ENCODE data around the gene SLC27A3. TPM values are rescaled to one million over a fixed set of nuclear protein-coding genes. Genes with fewer than 3 reads are reported as not detected.

The SLC27A3 gene
- polyA plus RNA-seq, 1 donor from 2014 or later = 30.6 TPM

GRCh38 chr1:153741986-153742385 is 33.2 kb upstream of the SLC27A3 start:
- Histone ChIP-seq H3F3A (ENCODE audit: insufficient read depth, low read length, poor library complexity, severe bottlenecking) (no peaks in the 10 kb centered on the region), H3K27ac (ENCODE audit: low read length) (no peak overlapping the region), H2AFZ (ENCODE audit: low read depth, low read length) (no peak overlapping the region), H3K4me3 (ENCODE audit: low read length) (no peak overlapping the region), H3K4me2 (ENCODE audit: low read length) (no peak overlapping the region), H3K9me2 (ENCODE audit: insufficient read depth, low read length) (no peaks in the 10 kb centered on the region), H3K27me3 (ENCODE audit: insufficient read depth, low read depth, low read length) (no peaks in the 10 kb centered on the region), H4K20me1 (ENCODE audit: insufficient read depth) (no peaks in the 10 kb centered on the region), H3K36me3 (ENCODE audit: insufficient read depth, low read length) (no peaks in the 10 kb centered on the region), H3K79me2 (replicated peaks; ENCODE audit: insufficient read depth, low read length) (no peaks in the 10 kb centered on the region), H3K9ac (ENCODE audit: low read length) (no peak overlapping the region), H3K9me3 (ENCODE audit: low read length) (no peaks in the 10 kb centered on the region)
- TF ChIP-seq EP300 (conservative IDR thresholded peaks at IDR 0.05; ENCODE audit: poor library complexity, severe bottlenecking) (no peak), EZH2 (IDR thresholded peaks at IDR 0.05; ENCODE audit: borderline replicate concordance, insufficient read depth, low read length, poor library complexity, severe bottlenecking) (no peak), REST (IDR thresholded peaks at IDR 0.05; ENCODE audit: borderline replicate concordance) (no peak), RAD21 (conservative IDR thresholded peaks at IDR 0.05) (no peak), MXI1 (conservative IDR thresholded peaks at IDR 0.05; ENCODE audit: poor library complexity, severe bottlenecking) (no peak), TAF1 (IDR thresholded peaks at IDR 0.05; ENCODE audit: low read depth) (no peak), POLR2AphosphoS5 (IDR thresholded peaks at IDR 0.05) (no peak), CTCF (IDR thresholded peaks at IDR 0.05; ENCODE audit: poor library complexity, severe bottlenecking) (no peak)

GRCh38 chr1:153742411-153743142 is 32.6 kb upstream of the SLC27A3 start:
- Histone ChIP-seq H4K20me1 (ENCODE audit: insufficient read depth) (no peaks in the 10 kb centered on the region), H3K9me3 (ENCODE audit: low read length) (no peaks in the 10 kb centered on the region), H3K4me2 (ENCODE audit: low read length) (no peak overlapping the region), H3K4me3 (ENCODE audit: low read length) (no peak overlapping the region), H3K9me2 (ENCODE audit: insufficient read depth, low read length) (no peaks in the 10 kb centered on the region), H3K36me3 (ENCODE audit: insufficient read depth, low read length) (no peaks in the 10 kb centered on the region), H3K9ac (ENCODE audit: low read length) (no peak overlapping the region), H3F3A (ENCODE audit: insufficient read depth, low read length, poor library complexity, severe bottlenecking) (no peaks in the 10 kb centered on the region), H3K27me3 (ENCODE audit: insufficient read depth, low read depth, low read length) (no peaks in the 10 kb centered on the region), H3K27ac (ENCODE audit: low read length) (no peak overlapping the region), H2AFZ (ENCODE audit: low read depth, low read length) (no peak overlapping the region), H3K79me2 (replicated peaks; ENCODE audit: insufficient read depth, low read length) (no peaks in the 10 kb centered on the region)
- no peak for TF ChIP-seq POLR2AphosphoS5 (IDR thresholded peaks at IDR 0.05)
- no peak for TF ChIP-seq MXI1 (conservative IDR thresholded peaks at IDR 0.05; ENCODE audit: poor library complexity, severe bottlenecking)

GRCh38 chr1:153745417-153745816 is 29.8 kb upstream of the SLC27A3 start:
- no peak overlapping the region for H2AFZ ChIP-seq (ENCODE audit: low read depth, low read length)
- no peaks in the 10 kb centered on the region for H4K20me1 ChIP-seq (ENCODE audit: insufficient read depth)
- H3K36me3 ChIP-seq (ENCODE audit: insufficient read depth, low read length) = no peaks in the 10 kb centered on the region
- no peak overlapping the region for H3K9ac ChIP-seq (ENCODE audit: low read length)
- H3K9me3 ChIP-seq (ENCODE audit: low read length) = no peaks in the 10 kb centered on the region
- H3K4me3 ChIP-seq (ENCODE audit: low read length) = no peak overlapping the region
- H3K27ac ChIP-seq (ENCODE audit: low read length) = no peak overlapping the region
- H3K79me2 ChIP-seq (replicated peaks; ENCODE audit: insufficient read depth, low read length) = no peaks in the 10 kb centered on the region
- H3F3A ChIP-seq (ENCODE audit: insufficient read depth, low read length, poor library complexity, severe bottlenecking) = no peaks in the 10 kb centered on the region
- TF ChIP-seq POLR2AphosphoS5 (IDR thresholded peaks at IDR 0.05) (no peak), MXI1 (conservative IDR thresholded peaks at IDR 0.05; ENCODE audit: poor library complexity, severe bottlenecking) (no peak), EP300 (conservative IDR thresholded peaks at IDR 0.05; ENCODE audit: poor library complexity, severe bottlenecking) (no peak), RAD21 (conservative IDR thresholded peaks at IDR 0.05) (no peak), CTCF (IDR thresholded peaks at IDR 0.05; ENCODE audit: poor library complexity, severe bottlenecking) (no peak), TAF1 (IDR thresholded peaks at IDR 0.05; ENCODE audit: low read depth) (no peak), EZH2 (IDR thresholded peaks at IDR 0.05; ENCODE audit: borderline replicate concordance, insufficient read depth, low read length, poor library complexity, severe bottlenecking) (no peak)
- H3K4me2 ChIP-seq (ENCODE audit: low read length) = no peak overlapping the region
- H3K9me2 ChIP-seq (ENCODE audit: insufficient read depth, low read length) = no peaks in the 10 kb centered on the region
- H3K27me3 ChIP-seq (ENCODE audit: insufficient read depth, low read depth, low read length) = no peaks in the 10 kb centered on the region

Data from neural cell (in vitro differentiated cells).